Fibroblast of the aortic adventitia (primary cell): ENCODE data around the gene MRPL50. TPM values are rescaled to one million over a fixed set of nuclear protein-coding genes. Genes with fewer than 3 reads are reported as not detected.

Experiments
- DNase-seq: peaks from one replicate; pipeline ENCODE4 v3.0.0-alpha.2; 2010; ENCODE audit warnings: low read depth
- H3K4me3 ChIP-seq: 2 replicates; pipeline ENCODE4 v1.5.1; 2011; ENCODE audit warnings: low read depth, mild to moderate bottlenecking, control low read depth, low read length, moderate library complexity
- total RNA-seq: library from RNA; depleted of rRNA; stranded (reverse); fragments of >200 nt; gene quantifications from 2 replicates; pipeline ENCODE4 v1.2.3, GENCODE V29; 2012; ENCODE audit warnings: low replicate concordance
- TF ChIP-seq, protein P1 (sequence below): IDR thresholded peaks from 2 replicates; pipeline ENCODE4 v1.5.1; 2011; ENCODE audit warnings: mild to moderate bottlenecking, low read length, control low read depth, inconsistent platforms; ENCODE audit not compliant: insufficient read depth

MRPL50 gene
- total RNA-seq, 1 donor, result 14.0 TPM

DNA sequence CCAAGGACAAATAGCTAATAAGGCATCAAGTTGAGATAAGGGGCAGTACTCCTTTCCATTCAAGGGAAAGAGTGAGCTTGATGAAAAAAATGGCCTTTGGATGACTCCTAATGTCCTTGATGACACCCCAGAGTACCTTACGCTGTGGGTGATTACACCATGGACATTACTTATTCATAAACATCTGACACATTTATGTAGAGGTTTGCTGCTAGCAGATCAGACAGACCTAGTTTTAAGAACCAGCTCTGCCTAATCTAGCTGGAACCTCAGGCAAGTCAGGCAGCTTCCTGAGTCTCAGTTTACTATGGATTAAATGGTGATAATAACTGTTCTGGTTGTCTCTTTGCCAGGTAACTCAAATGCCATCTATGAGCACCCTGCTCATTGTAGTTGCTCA lies 34.3 kb upstream of the MRPL50 start:
- TF ChIP-seq, protein P1, sequence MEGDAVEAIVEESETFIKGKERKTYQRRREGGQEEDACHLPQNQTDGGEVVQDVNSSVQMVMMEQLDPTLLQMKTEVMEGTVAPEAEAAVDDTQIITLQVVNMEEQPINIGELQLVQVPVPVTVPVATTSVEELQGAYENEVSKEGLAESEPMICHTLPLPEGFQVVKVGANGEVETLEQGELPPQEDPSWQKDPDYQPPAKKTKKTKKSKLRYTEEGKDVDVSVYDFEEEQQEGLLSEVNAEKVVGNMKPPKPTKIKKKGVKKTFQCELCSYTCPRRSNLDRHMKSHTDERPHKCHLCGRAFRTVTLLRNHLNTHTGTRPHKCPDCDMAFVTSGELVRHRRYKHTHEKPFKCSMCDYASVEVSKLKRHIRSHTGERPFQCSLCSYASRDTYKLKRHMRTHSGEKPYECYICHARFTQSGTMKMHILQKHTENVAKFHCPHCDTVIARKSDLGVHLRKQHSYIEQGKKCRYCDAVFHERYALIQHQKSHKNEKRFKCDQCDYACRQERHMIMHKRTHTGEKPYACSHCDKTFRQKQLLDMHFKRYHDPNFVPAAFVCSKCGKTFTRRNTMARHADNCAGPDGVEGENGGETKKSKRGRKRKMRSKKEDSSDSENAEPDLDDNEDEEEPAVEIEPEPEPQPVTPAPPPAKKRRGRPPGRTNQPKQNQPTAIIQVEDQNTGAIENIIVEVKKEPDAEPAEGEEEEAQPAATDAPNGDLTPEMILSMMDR, result no peak
- H3K4me3 ChIP-seq, result no peak overlapping the region
- no peak for DNase-seq

DNA sequence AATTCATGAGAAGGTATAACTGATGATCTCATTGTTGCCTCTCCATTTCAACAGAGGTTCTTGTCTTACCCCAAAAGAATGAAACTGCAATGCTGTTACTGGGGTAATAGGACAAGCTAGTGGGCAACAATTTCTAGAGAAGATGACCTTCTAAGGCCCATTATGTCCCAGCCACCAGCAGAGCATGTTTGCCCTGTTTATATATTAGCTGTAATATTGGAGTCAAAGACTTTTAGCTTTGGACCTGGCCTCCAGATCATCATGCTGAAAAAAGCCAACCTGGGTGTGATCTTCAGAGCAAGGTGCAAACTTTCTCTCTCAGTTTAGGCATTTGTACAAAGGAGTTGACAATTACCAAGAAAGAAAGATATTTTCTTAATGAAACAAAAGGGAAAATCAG lies 33.8 kb upstream of the MRPL50 start:
- no peak overlapping the region for H3K4me3 ChIP-seq
- DNase-seq, result no peak
- TF ChIP-seq, protein P1, result no peak

DNA sequence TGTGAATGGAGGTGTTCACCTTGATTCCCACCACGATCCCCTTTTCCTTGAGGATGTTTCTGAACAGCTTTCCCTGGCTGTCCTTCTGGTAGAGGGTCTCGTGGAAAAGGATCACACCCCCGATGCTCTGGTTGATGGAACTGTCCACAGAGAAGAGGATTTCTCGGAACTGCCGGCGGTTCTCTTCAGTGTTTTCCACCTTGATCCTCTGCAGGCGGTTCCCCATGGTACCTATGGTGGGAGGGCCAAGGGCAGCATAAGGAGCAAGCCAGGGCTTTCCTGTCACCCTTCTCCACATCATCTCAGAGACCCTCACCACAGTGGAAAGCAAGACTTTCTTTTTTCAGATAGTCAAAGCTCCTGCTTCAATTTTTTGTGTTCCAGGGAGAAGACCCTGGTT lies 31.3 kb upstream of the MRPL50 start:
- no peak for DNase-seq
- H3K4me3 ChIP-seq, result no peak overlapping the region
- TF ChIP-seq, protein P1, result no peak

DNA sequence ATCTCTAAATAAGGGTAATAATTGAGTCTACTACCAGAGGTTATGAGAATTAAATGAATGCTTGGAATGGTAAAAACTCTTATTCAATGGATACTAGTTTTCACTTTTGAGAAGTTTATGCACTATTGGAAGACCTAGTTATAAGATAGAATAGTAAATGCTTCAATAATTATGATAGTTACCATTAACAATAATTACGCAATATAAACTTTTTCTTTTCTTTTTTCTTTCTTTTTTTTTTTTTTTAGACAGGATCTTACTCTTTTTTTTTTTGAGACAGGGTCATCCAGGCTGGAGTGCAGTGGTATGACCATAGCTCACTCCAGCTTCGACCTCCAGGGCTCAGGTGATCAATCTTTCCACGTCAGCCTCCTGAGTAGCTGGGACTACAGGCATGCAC lies 30.5 kb upstream of the MRPL50 start:
- TF ChIP-seq, protein P1, result no peak
- no peak overlapping the region for H3K4me3 ChIP-seq
- DNase-seq, result no peak

DNA sequence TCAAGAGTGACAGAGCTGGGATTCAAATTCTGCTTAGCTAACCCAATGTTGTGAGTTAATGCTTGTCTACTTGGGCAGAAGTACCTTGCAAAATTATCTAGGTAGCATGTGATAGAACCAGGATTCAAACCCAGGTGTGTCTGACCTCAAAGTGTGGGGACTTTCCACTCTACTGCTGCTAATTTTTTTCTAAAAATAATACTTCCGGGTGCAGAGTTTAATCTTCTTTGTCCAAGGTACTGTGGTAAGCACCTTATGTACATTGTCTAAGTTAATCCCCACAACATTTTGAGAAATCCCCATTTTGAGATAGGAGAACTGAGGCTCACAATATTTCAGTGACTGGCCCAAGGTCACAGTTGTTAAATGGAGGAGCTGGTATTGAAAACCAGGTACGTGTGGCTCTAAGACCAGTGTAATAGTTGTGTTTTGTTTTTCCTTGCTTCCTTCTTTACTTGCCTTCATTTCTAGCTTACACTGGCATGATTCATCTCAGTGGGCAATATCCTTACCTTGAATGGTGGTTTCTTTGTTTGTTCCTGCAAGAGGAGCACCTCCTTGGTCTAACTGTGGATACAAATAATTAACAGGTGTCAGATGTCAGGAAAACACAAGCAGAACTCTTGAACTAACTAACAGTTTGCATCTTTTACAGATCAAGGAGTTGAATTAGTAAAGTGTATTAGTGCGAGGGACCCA lies 29.7 kb upstream of the MRPL50 start:
- TF ChIP-seq, protein P1, result no peak

DNA sequence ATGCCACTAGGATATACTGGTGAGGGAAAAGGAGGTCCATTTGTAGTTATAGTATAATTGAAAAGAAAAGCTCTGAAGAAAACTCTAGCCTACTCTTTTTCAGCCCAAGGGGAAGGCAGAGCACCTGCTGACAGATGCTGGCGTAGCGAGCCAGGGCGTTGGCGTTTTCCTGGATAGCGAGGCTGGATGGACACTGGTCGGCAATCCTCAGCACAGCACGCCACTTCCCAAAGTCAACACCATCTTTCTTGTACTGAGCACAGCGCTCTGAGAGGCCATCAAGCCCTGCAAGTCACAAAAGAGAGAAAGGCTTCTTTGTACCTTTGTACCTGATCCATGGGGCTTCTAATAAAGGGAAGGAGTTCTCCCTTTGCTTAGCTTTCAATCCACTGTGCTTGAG lies 28.9 kb upstream of the MRPL50 start:
- H3K4me3 ChIP-seq, result no peak overlapping the region
- TF ChIP-seq, protein P1, result no peak
- no peak for DNase-seq

More for the DNA sequence above, 29.7 kb upstream of the MRPL50 start:
- no peak for DNase-seq
- no peak overlapping the region for H3K4me3 ChIP-seq

DNA sequence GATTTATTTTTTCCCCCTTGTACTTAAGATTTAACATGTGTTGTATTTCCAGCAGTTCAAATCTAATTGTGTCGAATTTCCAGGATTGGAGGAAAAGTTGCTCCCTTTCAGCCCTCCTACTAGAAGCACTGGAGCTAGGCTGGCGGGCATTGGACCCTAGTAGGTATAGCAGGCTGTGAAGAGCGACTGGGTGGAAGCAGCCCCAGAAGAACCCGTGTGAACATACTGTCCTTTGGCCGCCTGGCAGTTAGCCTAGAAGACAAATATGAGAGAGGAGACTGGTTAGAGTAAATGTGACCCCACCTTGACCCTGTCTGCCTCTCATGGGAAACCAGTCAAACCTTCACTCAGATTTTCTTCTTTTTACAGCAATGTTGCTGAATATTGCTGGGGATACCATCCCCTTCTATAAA lies 23.2 kb upstream of the MRPL50 start:
- TF ChIP-seq, protein P1, result no peak
- no peak for DNase-seq
- H3K4me3 ChIP-seq, result no peak overlapping the region
